SK-N-SH treated with all-trans-retinoic acid at 6 μM for 48 hours (cell line): ENCODE measurements around the gene METTL2B.
"Not testable (repeated sequence)": the region's sequence is repeated elsewhere in the genome, so short reads cannot be mapped to it uniquely, and the experiment has no call there.

Source experiments
- ARNTL ChIP-seq: fragments of 450-650 bp; formaldehyde crosslinking; IDR thresholded peaks from 2 replicates; pipeline ENCODE4 v1.5.0; 2020; ENCODE audit warnings: low read depth, mild to moderate bottlenecking, moderate library complexity, borderline replicate concordance
- CREB5 ChIP-seq: fragments of 250-450 bp; sonication (Bioruptor Pico); IDR thresholded peaks from 2 replicates; pipeline ENCODE4 v1.5.1; 2020; ENCODE audit warnings: low read depth, mild to moderate bottlenecking, moderate library complexity
- PATZ1 ChIP-seq: fragments of 250-450 bp; sonication (Bioruptor Pico); IDR thresholded peaks from 2 replicates; pipeline ENCODE4 v1.8.0; 2020; ENCODE audit warnings: mild to moderate bottlenecking, moderate library complexity, borderline replicate concordance
- TCF4 ChIP-seq: fragments of 250-450 bp; sonication (Bioruptor Pico); IDR thresholded peaks from 2 replicates; pipeline ENCODE4 v1.8.0; 2021; ENCODE audit warnings: mild to moderate bottlenecking, moderate library complexity, borderline replicate concordance
- ZFP30 ChIP-seq: fragments of 450-650 bp; formaldehyde crosslinking; IDR thresholded peaks from 2 replicates; pipeline ENCODE4 v1.5.0; 2022; ENCODE audit warnings: mild to moderate bottlenecking, moderate library complexity
- ZNF565 ChIP-seq: fragments of 450-650 bp; formaldehyde crosslinking; conservative IDR thresholded peaks from 2 replicates; pipeline ENCODE4 v1.5.0; 2020; ENCODE audit warnings: low read depth, mild to moderate bottlenecking, moderate library complexity

DNA sequence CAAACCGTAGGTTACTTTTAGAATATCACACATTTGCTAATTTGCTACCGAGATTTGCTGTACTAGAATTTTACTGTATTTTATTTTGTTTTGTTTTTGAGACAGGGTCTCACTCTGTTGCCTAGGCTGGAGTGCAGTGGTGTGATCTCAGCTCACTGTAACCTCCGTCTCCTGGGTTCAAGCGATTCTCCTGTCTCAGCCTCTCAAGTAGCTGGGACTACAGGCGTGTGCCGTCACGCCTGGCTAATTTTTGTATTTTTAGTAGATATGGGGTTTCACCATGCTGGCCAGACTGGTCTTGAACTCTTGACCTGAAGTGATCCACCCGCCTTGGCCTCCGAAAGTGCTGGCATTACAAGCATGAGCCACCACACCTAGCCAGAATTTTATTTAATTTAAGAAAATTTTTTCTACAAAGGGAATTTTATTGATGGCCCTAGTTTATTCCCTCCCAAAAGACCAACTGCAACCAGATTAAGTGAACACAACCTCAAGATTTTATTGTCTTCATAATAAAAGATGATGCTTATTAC is 69.8 kb downstream of the METTL2B start:
- TF ChIP-seq ZFP30, ZNF565, PATZ1, TCF4, CREB5, ARNTL (CRISPR knock-in tag): not testable (repeated sequence)
